Adrenal gland (tissue), 5 donors: ENCODE data around the gene MAPKAP1.

Experiments used
- POLR2A ChIP-seq, 2 donors: fragments of 450-650 bp; IDR thresholded peaks; one replicate each; pipeline ENCODE4 v1.6.1; 2017; ENCODE audit warnings: antibody characterized with exemption in 2 of 2, mild to moderate bottlenecking in 2 of 2, moderate library complexity in 1 of 2
- TF ChIP-seq, protein P1 (sequence below), 6 experiments: fragments of 450-650 bp in 4 of 6; fragments of 200-600 bp in 2 of 6; sonication (generic) in 1 of 6; IDR thresholded peaks; 1 replicate in 5 of 6; 2 replicates in 1 of 6; pipeline versions ENCODE4 v1.5.1 to v1.8.0; 2016 to 2021; ENCODE audit warnings: antibody characterized with exemption in 6 of 6, mild to moderate bottlenecking in 2 of 6, moderate library complexity in 1 of 6
- donor health status: DM: no; HTN: no; CAD: no.

DNA sequence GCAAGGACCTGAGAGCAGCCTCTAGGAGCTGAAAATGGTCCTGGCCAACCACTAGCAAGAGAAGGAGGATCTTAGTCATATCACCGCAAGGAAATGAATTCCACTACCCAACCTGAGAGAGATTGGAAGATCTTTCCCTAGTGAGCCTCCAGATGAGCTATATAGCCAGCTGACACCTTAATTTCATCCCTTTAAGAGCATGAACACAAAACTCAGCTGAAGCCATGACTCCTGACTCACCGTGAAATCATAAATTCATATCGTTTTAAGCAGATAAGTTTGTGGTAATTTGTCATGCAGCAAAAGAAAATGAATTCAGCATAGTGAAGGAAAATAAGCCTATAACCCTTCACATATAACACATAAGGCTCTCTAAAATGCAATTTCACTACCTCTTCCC, 23.5 kb downstream of the MAPKAP1 start:
- TF ChIP-seq, protein P1, sequence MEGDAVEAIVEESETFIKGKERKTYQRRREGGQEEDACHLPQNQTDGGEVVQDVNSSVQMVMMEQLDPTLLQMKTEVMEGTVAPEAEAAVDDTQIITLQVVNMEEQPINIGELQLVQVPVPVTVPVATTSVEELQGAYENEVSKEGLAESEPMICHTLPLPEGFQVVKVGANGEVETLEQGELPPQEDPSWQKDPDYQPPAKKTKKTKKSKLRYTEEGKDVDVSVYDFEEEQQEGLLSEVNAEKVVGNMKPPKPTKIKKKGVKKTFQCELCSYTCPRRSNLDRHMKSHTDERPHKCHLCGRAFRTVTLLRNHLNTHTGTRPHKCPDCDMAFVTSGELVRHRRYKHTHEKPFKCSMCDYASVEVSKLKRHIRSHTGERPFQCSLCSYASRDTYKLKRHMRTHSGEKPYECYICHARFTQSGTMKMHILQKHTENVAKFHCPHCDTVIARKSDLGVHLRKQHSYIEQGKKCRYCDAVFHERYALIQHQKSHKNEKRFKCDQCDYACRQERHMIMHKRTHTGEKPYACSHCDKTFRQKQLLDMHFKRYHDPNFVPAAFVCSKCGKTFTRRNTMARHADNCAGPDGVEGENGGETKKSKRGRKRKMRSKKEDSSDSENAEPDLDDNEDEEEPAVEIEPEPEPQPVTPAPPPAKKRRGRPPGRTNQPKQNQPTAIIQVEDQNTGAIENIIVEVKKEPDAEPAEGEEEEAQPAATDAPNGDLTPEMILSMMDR (IDR thresholded peaks at IDR 0.05), result no peak
- no peak for TF ChIP-seq POLR2A (IDR thresholded peaks at IDR 0.05)
